PC-9 (cell line): ENCODE measurements around the gene TUBGCP2. TPM values are rescaled to one million over a fixed set of nuclear protein-coding genes. Genes with fewer than 3 reads are reported as not detected.

Experiments used
- BruUV-seq: library from RNA; stranded (reverse); fragments of 400-500 nt; replicated peaks from 2 replicates; lab custom pipeline; 2021; lab: Mats Ljungman, UMichigan
- CTCF ChIA-PET: fragments of 300-600 bp; sonication (Branson Sonifier 250); formaldehyde crosslinking; loops from one replicate; lab custom pipeline; 2022; ENCODE audit warnings: antibody characterized with exemption; lab: Charles Lee
- POLR2A ChIA-PET: fragments of 300-600 bp; sonication (Branson Sonifier 250); formaldehyde crosslinking; loops from one replicate; lab custom pipeline; 2022; ENCODE audit warnings: antibody characterized with exemption; ENCODE audit not compliant: unreplicated experiment; lab: Charles Lee
- DNase-seq, 2 experiments: peaks; one replicate each; pipeline versions ENCODE4 v3.0.0 to v3.0.0-alpha.2; 2015 to 2022; ENCODE audit warnings: mixed read lengths in 1 of 2
- H2AFZ ChIP-seq: fragments of 200-600 bp; sonication (generic); 2 replicates; pipeline ENCODE4 v1.8.1; 2017; ENCODE audit warnings: antibody characterized with exemption
- H3F3A ChIP-seq: fragments of 200-600 bp; sonication (generic); 2 replicates; pipeline ENCODE4 v1.8.1; 2017; ENCODE audit warnings: antibody characterized with exemption, mild to moderate bottlenecking, low read depth; ENCODE audit not compliant: insufficient read depth
- H3K27ac ChIP-seq: fragments of 200-600 bp; sonication (generic); 2 replicates; pipeline ENCODE4 v1.6.1; 2016; ENCODE audit warnings: mixed run types
- H3K27me3 ChIP-seq: fragments of 200-600 bp; sonication (generic); 2 replicates; pipeline ENCODE4 v1.6.1; 2016; ENCODE audit warnings: low read depth, mixed run types; ENCODE audit not compliant: insufficient read depth
- H3K36me3 ChIP-seq: fragments of 200-600 bp; sonication (generic); 2 replicates; pipeline ENCODE4 v1.6.1; 2016; ENCODE audit warnings: low read depth, mixed run types
- H3K4me1 ChIP-seq: fragments of 200-600 bp; sonication (generic); replicated peaks from 2 replicates; pipeline ENCODE4 v1.6.1; 2016; ENCODE audit warnings: mixed run types; ENCODE audit not compliant: insufficient read depth
- H3K4me2 ChIP-seq: fragments of 200-600 bp; sonication (generic); 2 replicates; pipeline ENCODE4 v1.6.1; 2017; ENCODE audit warnings: mixed run types
- H3K4me3 ChIP-seq: fragments of 200-600 bp; sonication (generic); 2 replicates; pipeline ENCODE4 v1.6.1; 2016; ENCODE audit warnings: mixed run types
- H3K79me2 ChIP-seq: fragments of 200-600 bp; sonication (generic); 2 replicates; pipeline ENCODE4 v1.6.1; 2017; ENCODE audit warnings: low read depth, mixed run types
- H3K9me2 ChIP-seq: fragments of 200-600 bp; sonication (generic); 2 replicates; pipeline ENCODE4 v1.8.1; 2017; ENCODE audit warnings: mild to moderate bottlenecking; ENCODE audit not compliant: insufficient read depth
- H3K9me3 ChIP-seq: fragments of 200-600 bp; sonication (generic); 2 replicates; pipeline ENCODE4 v1.8.1; 2016; ENCODE audit warnings: low read depth; ENCODE audit not compliant: insufficient read depth
- H4K20me1 ChIP-seq: fragments of 200-600 bp; sonication (generic); 2 replicates; pipeline ENCODE4 v1.8.1; 2017; ENCODE audit not compliant: insufficient read depth
- EZH2 ChIP-seq: fragments of 200-600 bp; sonication (generic); IDR thresholded peaks from 2 replicates; pipeline ENCODE4 v1.8.0; 2017; ENCODE audit warnings: antibody characterized with exemption, low read depth
- intact Hi-C: fragments of 100-400 bp; cut with micrococcal nuclease; formaldehyde crosslinking; loops from one replicate; pipeline ENCODE4 v1.10.0; 2022; ENCODE audit not compliant: unreplicated experiment
- total RNA-seq: library from RNA; stranded (reverse); gene quantifications from 2 replicates; pipeline ENCODE4 v1.2.3, GENCODE V29; 2021
- TF ChIP-seq, protein P1 (sequence below): fragments of 200-600 bp; sonication (generic); conservative IDR thresholded peaks from 2 replicates; pipeline ENCODE4 v1.6.1; 2017; ENCODE audit warnings: mixed run types, antibody characterized with exemption, mild to moderate bottlenecking, moderate library complexity

TUBGCP2 gene
- total RNA-seq, 1 experiment from 2014 or later = 52.8 TPM

DNA sequence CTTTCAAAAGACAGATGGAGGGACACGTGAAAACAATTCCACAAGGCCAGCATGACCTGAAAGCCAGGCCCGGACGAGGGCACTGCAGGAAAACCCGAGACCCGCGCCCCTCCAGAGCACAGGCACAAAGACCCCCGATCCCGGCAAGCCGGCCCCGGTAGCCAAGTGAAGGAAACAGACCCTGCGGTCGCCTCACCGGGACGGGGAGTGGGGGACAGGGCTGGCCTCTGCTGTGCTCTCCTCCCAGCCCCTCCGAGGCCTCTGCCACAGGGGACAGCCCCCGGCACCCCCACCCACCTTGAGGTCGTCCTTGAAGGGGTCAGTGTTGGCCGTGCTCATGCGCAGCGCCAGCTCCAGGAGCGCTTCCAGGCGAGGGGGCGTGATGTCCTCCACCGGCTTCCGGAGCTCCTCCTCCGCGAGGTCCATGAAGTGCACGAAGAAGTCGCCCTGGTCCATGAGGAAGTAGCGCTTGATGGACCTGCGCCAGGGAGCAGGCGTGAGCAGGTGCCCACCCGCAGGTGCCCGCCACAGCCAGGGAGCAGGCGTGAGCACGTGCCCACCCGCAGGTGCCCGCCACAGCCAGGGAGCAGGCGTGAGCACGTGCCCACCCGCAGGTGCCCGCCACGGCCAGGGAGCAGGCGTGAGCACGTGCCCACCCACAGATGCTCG lies 20.7 kb downstream of the TUBGCP2 start:
- H3K79me2 ChIP-seq = no peaks in the 10 kb centered on the region
- no peak overlapping the region for H3K27ac ChIP-seq
- intact Hi-C loops = loop anchor here (10.0 kb wide), 1 partner anchor 63 kb away; no protein-coding TSS in a partner anchor
- no peaks in the 10 kb centered on the region for H4K20me1 ChIP-seq
- H3F3A ChIP-seq = peaks cover 5% of the 10 kb centered on the region; the same call in 1 of the 2 replicates
- BruUV-seq = no TSS peak
- no peaks in the 10 kb centered on the region for H3K9me2 ChIP-seq
- no peak overlapping the region for H2AFZ ChIP-seq
- no peak overlapping the region for H3K4me2 ChIP-seq
- no peaks in the 10 kb centered on the region for H3K36me3 ChIP-seq
- DNase-seq = no peak
- POLR2A ChIA-PET = no interaction called here
- TF ChIP-seq EZH2 = no peak
- TF ChIP-seq, protein P1, sequence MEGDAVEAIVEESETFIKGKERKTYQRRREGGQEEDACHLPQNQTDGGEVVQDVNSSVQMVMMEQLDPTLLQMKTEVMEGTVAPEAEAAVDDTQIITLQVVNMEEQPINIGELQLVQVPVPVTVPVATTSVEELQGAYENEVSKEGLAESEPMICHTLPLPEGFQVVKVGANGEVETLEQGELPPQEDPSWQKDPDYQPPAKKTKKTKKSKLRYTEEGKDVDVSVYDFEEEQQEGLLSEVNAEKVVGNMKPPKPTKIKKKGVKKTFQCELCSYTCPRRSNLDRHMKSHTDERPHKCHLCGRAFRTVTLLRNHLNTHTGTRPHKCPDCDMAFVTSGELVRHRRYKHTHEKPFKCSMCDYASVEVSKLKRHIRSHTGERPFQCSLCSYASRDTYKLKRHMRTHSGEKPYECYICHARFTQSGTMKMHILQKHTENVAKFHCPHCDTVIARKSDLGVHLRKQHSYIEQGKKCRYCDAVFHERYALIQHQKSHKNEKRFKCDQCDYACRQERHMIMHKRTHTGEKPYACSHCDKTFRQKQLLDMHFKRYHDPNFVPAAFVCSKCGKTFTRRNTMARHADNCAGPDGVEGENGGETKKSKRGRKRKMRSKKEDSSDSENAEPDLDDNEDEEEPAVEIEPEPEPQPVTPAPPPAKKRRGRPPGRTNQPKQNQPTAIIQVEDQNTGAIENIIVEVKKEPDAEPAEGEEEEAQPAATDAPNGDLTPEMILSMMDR = no peak
- H3K27me3 ChIP-seq = no peaks in the 10 kb centered on the region
- peaks cover 6% of the 10 kb centered on the region for H3K4me1 ChIP-seq
- H3K4me3 ChIP-seq = no peak overlapping the region
- CTCF ChIA-PET = no interaction called here
- no peaks in the 10 kb centered on the region for H3K9me3 ChIP-seq

DNA sequence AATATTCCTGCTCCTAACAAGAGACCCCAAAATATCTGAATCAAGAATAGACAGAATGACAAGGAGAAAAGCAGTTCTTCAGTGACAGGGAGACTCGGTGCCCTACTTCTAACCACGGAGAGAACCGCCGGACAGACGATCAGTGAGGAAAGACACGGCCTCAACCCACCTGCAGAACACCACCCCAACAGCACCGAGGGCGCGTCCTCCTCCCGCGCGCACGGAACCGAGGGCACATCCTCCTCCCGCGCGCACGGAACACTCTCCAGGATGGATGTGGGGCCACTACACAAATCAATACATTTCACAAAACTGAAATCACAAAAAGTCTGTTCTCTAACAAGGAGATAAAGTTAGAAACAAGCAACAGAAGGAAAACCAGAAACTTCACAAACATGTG lies 22.3 kb downstream of the TUBGCP2 start:
- no peak overlapping the region for H3K4me3 ChIP-seq
- no peak overlapping the region for H2AFZ ChIP-seq
- ChIA-PET POLR2A (no interaction called here), CTCF (no interaction called here)
- TF ChIP-seq, protein P1 = no peak
- TF ChIP-seq EZH2 = no peak
- H3K9me2 ChIP-seq = no peaks in the 10 kb centered on the region
- H3K9me3 ChIP-seq = no peaks in the 10 kb centered on the region
- no peak overlapping the region for H3K27ac ChIP-seq
- DNase-seq = no peak
- H3F3A ChIP-seq = no peaks in the 10 kb centered on the region
- no peak overlapping the region for H3K4me2 ChIP-seq
- intact Hi-C loops = loop anchor here (10.0 kb wide), 1 partner anchor 62 kb away; no protein-coding TSS in a partner anchor
- 0 out of 2 replicates have a peak, but pooled peaks cover 1% of the 10 kb centered on the region for H3K4me1 ChIP-seq
- no peaks in the 10 kb centered on the region for H4K20me1 ChIP-seq
- H3K36me3 ChIP-seq = no peaks in the 10 kb centered on the region
- no peaks in the 10 kb centered on the region for H3K79me2 ChIP-seq
- H3K27me3 ChIP-seq = no peaks in the 10 kb centered on the region
- BruUV-seq = no TSS peak

DNA sequence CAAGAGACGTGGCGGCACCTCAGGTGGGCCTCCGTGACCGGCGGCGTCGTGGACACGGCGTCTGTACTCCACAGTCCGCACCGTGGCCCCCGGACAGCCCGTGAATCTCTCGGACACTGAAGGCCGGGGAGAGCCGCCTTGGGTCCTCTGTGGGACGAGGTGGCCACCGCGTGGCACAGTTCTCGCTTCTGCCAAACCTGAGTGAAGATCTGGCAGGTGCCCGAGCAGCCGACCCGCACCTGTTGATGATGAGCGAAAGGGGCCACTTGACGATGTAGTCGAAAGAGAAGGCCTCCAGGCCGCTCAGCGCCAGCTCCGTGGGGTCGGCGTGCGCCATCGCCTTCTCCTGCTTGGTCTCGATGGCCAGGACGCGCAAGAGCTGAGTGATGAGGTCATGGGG lies 23.5 kb downstream of the TUBGCP2 start:
- Histone ChIP-seq H4K20me1 (no peaks in the 10 kb centered on the region), H3K4me2 (no peak overlapping the region), H3F3A (peaks cover 2% of the 10 kb centered on the region; the same call in 1 of the 2 replicates), H3K4me3 (no peak overlapping the region), H3K27ac (no peak overlapping the region), H3K79me2 (no peaks in the 10 kb centered on the region), H3K9me3 (no peaks in the 10 kb centered on the region), H3K27me3 (no peaks in the 10 kb centered on the region), H3K36me3 (no peaks in the 10 kb centered on the region), H2AFZ (no peak overlapping the region), H3K4me1 (peaks cover 9% of the 10 kb centered on the region), H3K9me2 (no peaks in the 10 kb centered on the region)
- intact Hi-C loops = loop anchor here (10.0 kb wide), 1 partner anchor 60 kb away; no protein-coding TSS in a partner anchor
- TF ChIP-seq, protein P1 = no peak
- no peak for TF ChIP-seq EZH2
- DNase-seq = no peak
- ChIA-PET CTCF (no interaction called here), POLR2A (no interaction called here)
- BruUV-seq = no TSS peak
